HepG2 (cell line): ENCODE data around the gene WDR59. TPM values are rescaled to one million over a fixed set of nuclear protein-coding genes. Genes with fewer than 3 reads are reported as not detected.

Experiments used
- ATAC-seq: fragments of 200-7000 bp; cut with Tn5 transposase; 3 replicates; pipeline ENCODE4 v1.9.1; 2020; ENCODE audit warnings: mild to moderate bottlenecking, moderate library complexity
- BruUV-seq: library from RNA; stranded (reverse); fragments of 400-500 nt; replicated peaks from 2 replicates; lab custom pipeline; 2021; lab: Mats Ljungman, UMichigan
- CTCF ChIA-PET: fragments of 300-600 bp; formaldehyde crosslinking; extraction: SDS; loops from one replicate; lab custom pipeline; 2021; ENCODE audit warnings: low total read pairs, inconsistent platforms, low intra/inter-chr PET ratio; lab: Yijun Ruan, JAX
- POLR2A ChIA-PET: fragments of 350-600 bp; sonication (Branson Sonifier 250); formaldehyde crosslinking; loops from one replicate; lab custom pipeline; 2020; ENCODE audit warnings: antibody characterized with exemption, inconsistent platforms; lab: Yijun Ruan, JAX
- DNase-seq: peaks from one replicate; pipeline ENCODE4 v3.0.0-alpha.2; 2015; ENCODE audit warnings: low spot score
- FAIRE-seq: peaks from 3 replicates; lab custom pipeline; 2011; peaks lifted over from hg19 to GRCh38; lab: Jason Lieb, UNC
- H2AFZ ChIP-seq: one replicate; pipeline ENCODE4 v1.6.1; 2011; ENCODE audit warnings: low read length, inconsistent platforms
- H3K27ac ChIP-seq: fragments of 300-600 bp; 3 replicates; pipeline ENCODE4 v1.8.0; 2011; ENCODE audit warnings: mixed run types, mild to moderate bottlenecking, mixed read lengths, low read length, inconsistent platforms; ENCODE audit not compliant: insufficient read depth; ENCODE audit errors: extremely low read length
- H3K27me3 ChIP-seq, 2 experiments: fragments of 200-600 bp in 1 of 2; 2 replicates in 1 of 2; 3 replicates in 1 of 2; pipeline versions ENCODE4 v1.6.0 to v1.8.0; 2011; ENCODE audit warnings: low read length in 2 of 2, mild to moderate bottlenecking in 2 of 2, moderate library complexity in 2 of 2, inconsistent platforms in 1 of 2; ENCODE audit not compliant: insufficient read depth in 2 of 2, control insufficient read depth in 1 of 2
- H3K36me3 ChIP-seq, 2 experiments: fragments of 200-600 bp in 1 of 2; replicated peaks in 1 of 2; 2 replicates in 1 of 2; 3 replicates in 1 of 2; pipeline versions ENCODE4 v1.5.1 to v1.8.0; 2011; ENCODE audit warnings: low read length in 2 of 2, inconsistent platforms in 1 of 2; ENCODE audit not compliant: insufficient read depth in 2 of 2, control insufficient read depth in 1 of 2
- H3K4me1 ChIP-seq: 2 replicates; pipeline ENCODE4 v1.5.1; 2012; ENCODE audit warnings: low read length, inconsistent platforms; ENCODE audit not compliant: insufficient read depth
- H3K4me2 ChIP-seq: 2 replicates; pipeline ENCODE4 v1.6.0; 2011; ENCODE audit warnings: low read depth, low read length, inconsistent platforms
- H3K4me3 ChIP-seq, 3 experiments: fragments of 200-600 bp in 1 of 3; sonication (generic), shearing (Covaris generic) in 1 of 3; replicated peaks in 1 of 3; 2 replicates each; pipeline ENCODE4 v1.5.1; 2011 to 2016; ENCODE audit warnings: low read length in 3 of 3, inconsistent platforms in 2 of 3, low read depth in 2 of 3, mild to moderate bottlenecking in 2 of 3, control low read depth in 1 of 3, mixed read lengths in 1 of 3; ENCODE audit not compliant: insufficient read depth in 1 of 3
- H3K79me2 ChIP-seq: one replicate; pipeline ENCODE4 v1.6.1; 2011; ENCODE audit warnings: low read length, inconsistent platforms; ENCODE audit not compliant: insufficient read depth
- H3K9ac ChIP-seq: 2 replicates; pipeline ENCODE4 v1.6.0; 2011; ENCODE audit warnings: mild to moderate bottlenecking, low read depth, low read length, inconsistent platforms; ENCODE audit not compliant: insufficient read depth
- H3K9me3 ChIP-seq: 2 replicates; pipeline ENCODE4 v1.5.1; 2012; ENCODE audit warnings: mild to moderate bottlenecking, low read length
- H4K20me1 ChIP-seq: 2 replicates; pipeline ENCODE4 v1.6.0; 2011; ENCODE audit warnings: inconsistent platforms, mild to moderate bottlenecking, low read length, moderate library complexity; ENCODE audit not compliant: insufficient read depth
- ELK4 ChIP-seq: sonication (generic); formaldehyde crosslinking; IDR thresholded peaks from 2 replicates; pipeline ENCODE4 v1.9.0; 2021; ENCODE audit warnings: missing genetic modification reagents, borderline replicate concordance
- MAFK ChIP-seq, 2 experiments: IDR thresholded peaks in 1 of 2; conservative IDR thresholded peaks in 1 of 2; 2 replicates each; pipeline ENCODE4 v1.6.1; 2011; ENCODE audit warnings: improper control_type of control experiment in 2 of 2, low read length in 2 of 2
- MTF1 ChIP-seq: sonication (generic); formaldehyde crosslinking; IDR thresholded peaks from 2 replicates; pipeline ENCODE4 v1.5.0; 2020; ENCODE audit warnings: missing genetic modification reagents
- MXD4 ChIP-seq: IDR thresholded peaks from 2 replicates; pipeline ENCODE4 v1.6.1; 2016; ENCODE audit warnings: mild to moderate bottlenecking, missing biosample characterization, missing genetic modification reagents
- PCBP1 ChIP-seq: fragments of 200-400 bp; formaldehyde crosslinking; IDR thresholded peaks from 2 replicates; pipeline ENCODE4 v1.6.1; 2017; ENCODE audit warnings: mild to moderate bottlenecking, low read depth, low read length, borderline replicate concordance
- PHF5A ChIP-seq: IDR thresholded peaks from one replicate; pipeline ENCODE4 v1.6.1; 2018; ENCODE audit warnings: low read depth, missing genetic modification reagents; ENCODE audit not compliant: unreplicated experiment
- POGZ ChIP-seq: sonication (generic); formaldehyde crosslinking; IDR thresholded peaks from 2 replicates; pipeline ENCODE4 v1.4.0; 2020; ENCODE audit warnings: mild to moderate bottlenecking, missing genetic modification reagents
- SP5 ChIP-seq: IDR thresholded peaks from 2 replicates; pipeline ENCODE4 v1.6.1; 2016; ENCODE audit warnings: low read depth, borderline replicate concordance
- TBX3 ChIP-seq: fragments of 450-650 bp; IDR thresholded peaks from 2 replicates; pipeline ENCODE4 v1.6.1; 2017; ENCODE audit warnings: antibody characterized with exemption, mild to moderate bottlenecking, inconsistent platforms, borderline replicate concordance
- TFAP4 ChIP-seq: sonication (generic); IDR thresholded peaks from 2 replicates; pipeline ENCODE4 v1.6.1; 2016; ENCODE audit warnings: low read depth, borderline replicate concordance
- ZFP36L2 ChIP-seq: sonication (generic); formaldehyde crosslinking; IDR thresholded peaks from 2 replicates; pipeline ENCODE4 v1.4.0; 2020; ENCODE audit warnings: missing genetic modification reagents
- ZNF704 ChIP-seq: sonication (generic); formaldehyde crosslinking; IDR thresholded peaks from 2 replicates; pipeline ENCODE4 v1.8.1; 2023; ENCODE audit warnings: mild to moderate bottlenecking, inconsistent platforms, moderate library complexity, missing genetic modification reagents, borderline replicate concordance
- ZSCAN30 ChIP-seq: sonication (generic); formaldehyde crosslinking; IDR thresholded peaks from 2 replicates; pipeline ENCODE4 v1.5.0; 2020; ENCODE audit warnings: mild to moderate bottlenecking, missing genetic modification reagents
- WGBS: methylation state at CpG from one replicate; pipeline ENCODE4 v1.1.6; 2017; ENCODE audit warnings: low lambda C conversion rate; 5-methylcytosine and 5-hydroxymethylcytosine counted together
- in situ Hi-C: cut with HindIII; loops from 2 replicates; pipeline ENCODE4 v1.10.0; 2017; ENCODE audit warnings: low pct_unique_long_range_greater_than_20kb; ENCODE audit not compliant: extremely low pct_ligation_motif_present
- intact Hi-C: fragments of 100-400 bp; cut with micrococcal nuclease; formaldehyde crosslinking; loops from one replicate; pipeline ENCODE4 v1.10.0; 2022; ENCODE audit not compliant: unreplicated experiment
- polyA plus RNA-seq, 8 experiments: library from polyadenylated mRNA; depleted of rRNA in 3 of 8; stranded (reverse) in 7 of 8; unstranded in 1 of 8; fragments of >200 nt; fragmentation: Illumina TruSeq in 4 of 8; extraction: Trizol in 4 of 8; gene quantifications; 2 replicates each; pipeline versions ENCODE4 v1.2.1 to v1.2.3, GENCODE V29; 2011 to 2016; ENCODE audit warnings: low read depth in 4 of 8, missing spikeins in 1 of 8, mixed read lengths in 1 of 8; ENCODE audit not compliant: insufficient read depth in 1 of 8
- total RNA-seq, 5 experiments: library from RNA; depleted of rRNA; stranded (reverse); fragments of >200 nt; fragmentation: Illumina TruSeq; extraction: Trizol; gene quantifications; 2 replicates each; pipeline ENCODE4 v1.2.3, GENCODE V29; 2016; ENCODE audit warnings: low read depth in 1 of 5
- TF ChIP-seq, protein P1 (sequence below): sonication (generic); formaldehyde crosslinking; conservative IDR thresholded peaks from 2 replicates; pipeline ENCODE4 v1.5.0; 2020; ENCODE audit warnings: missing genetic modification reagents

The WDR59 gene
- total and polyA plus RNA-seq, 2 of the 13 experiments (the other 11 are each of a cell fraction or from before 2014, with no cell fraction given), result 65.2 to 306 TPM

DNA sequence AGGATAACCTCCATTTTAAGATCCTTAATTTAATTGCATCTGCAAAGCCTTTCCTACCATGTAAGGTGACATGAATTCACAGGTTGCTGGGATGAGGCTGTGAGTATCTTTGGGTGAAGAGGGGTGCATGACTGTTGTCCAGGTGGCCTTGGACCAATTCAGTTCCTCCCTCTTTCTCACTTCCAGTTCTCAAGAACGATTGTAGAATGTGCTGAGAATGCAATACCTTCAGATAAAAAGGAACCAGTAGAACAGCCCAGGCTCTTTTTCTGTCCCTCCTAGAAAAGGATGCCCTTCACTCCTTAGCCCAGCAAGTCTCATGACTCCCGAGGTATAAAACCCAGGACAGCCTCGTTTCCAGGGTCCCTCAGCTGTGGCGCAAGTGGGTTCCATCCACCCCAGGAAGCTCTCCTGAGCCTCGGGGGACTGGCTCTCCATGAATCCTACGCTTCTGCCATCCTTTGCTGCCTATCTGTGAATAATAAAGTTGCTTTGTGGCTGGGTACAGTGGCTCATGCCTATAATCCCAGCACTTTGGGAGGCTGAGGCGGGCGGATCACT lies 148.7 kb downstream of the WDR59 start:
- no peak for DNase-seq
- Histone ChIP-seq H2AFZ (no peak overlapping the region), H3K4me2 (no peak overlapping the region), H3K9ac (no peak overlapping the region), H3K9me3 (no peaks in the 10 kb centered on the region), H3K27me3 (peaks cover 4 to 5% of the 10 kb centered on the region in 2 experiments; a peak in 2 of 5 replicates), H3K4me3 (no peak overlapping the region), H3K27ac (no peak overlapping the region), H3K36me3 (no peaks in the 10 kb centered on the region), H4K20me1 (no peaks in the 10 kb centered on the region), H3K79me2 (no peaks in the 10 kb centered on the region), H3K4me1 (no peaks in the 10 kb centered on the region)
- in situ Hi-C loops, result no loop called here
- 31% methylated on average over 8 of the region's 8 CpGs for WGBS
- ChIA-PET POLR2A (no interaction called here), CTCF (no interaction called here)
- no TSS peak for BruUV-seq
- FAIRE-seq, result no peak
- no peak for ATAC-seq
- TF ChIP-seq TFAP4, result no peak
- TF ChIP-seq MXD4, result no peak
- TF ChIP-seq TBX3, result no peak
- TF ChIP-seq MAFK (conservative IDR thresholded peaks at IDR 0.05 in 1 of 2, IDR thresholded peaks at IDR 0.05 in 1 of 2; ENCODE audit: low read length in 2 of 2), result peak; percentile 30 to 56; a peak in 2 of 4 replicates
- intact Hi-C loops, result no loop called here

DNA sequence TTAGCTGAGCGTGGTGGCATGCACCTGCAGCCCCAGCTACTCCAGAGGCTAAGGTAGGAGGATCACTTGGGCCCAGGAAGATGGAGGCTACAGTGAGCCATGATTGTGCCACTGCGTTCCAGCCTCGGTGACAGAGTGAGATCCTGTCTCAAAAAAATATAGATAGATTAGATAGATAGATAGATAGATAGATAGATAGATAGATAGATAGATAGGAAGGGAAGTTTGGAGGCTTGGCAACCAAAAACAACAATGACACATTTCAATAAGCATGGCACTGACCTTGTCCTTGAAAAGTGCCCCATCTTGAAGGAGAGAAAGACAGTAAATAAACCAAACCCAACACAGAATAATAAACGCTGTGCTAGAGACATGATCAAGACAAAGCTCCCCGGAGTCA lies 152.7 kb downstream of the WDR59 start:
- WGBS, result 37% methylated on average over 5 of the region's 5 CpGs
- 0 out of 2 replicates have a peak, but pooled peaks cover 8% of the 10 kb centered on the region for H3K4me1 ChIP-seq
- no peak for DNase-seq
- no peak for ATAC-seq
- no peak overlapping the region for H3K4me2 ChIP-seq
- H3K9me3 ChIP-seq, result no peaks in the 10 kb centered on the region
- H4K20me1 ChIP-seq, result no peaks in the 10 kb centered on the region
- H3K36me3 ChIP-seq, result no peaks in the 10 kb centered on the region
- peaks cover 2 to 4% of the 10 kb centered on the region in 2 experiments; a peak in 1 of 5 replicates for H3K27me3 ChIP-seq
- H3K79me2 ChIP-seq, result no peaks in the 10 kb centered on the region
- ChIA-PET POLR2A (no interaction called here), CTCF (no interaction called here)
- intact Hi-C loops, result no loop called here
- H3K4me3 ChIP-seq, result no peak overlapping the region
- H2AFZ ChIP-seq, result no peak overlapping the region
- FAIRE-seq, result no peak
- in situ Hi-C loops, result no loop called here
- no peak overlapping the region for H3K27ac ChIP-seq
- no TSS peak for BruUV-seq
- H3K9ac ChIP-seq, result no peak overlapping the region
- TF ChIP-seq PCBP1 (no peak), ZNF704 (CRISPR knock-in tag) (no peak), SP5 (CRISPR knock-in tag) (no peak), MTF1 (CRISPR knock-in tag) (no peak), ELK4 (CRISPR knock-in tag) (no peak), ZFP36L2 (CRISPR knock-in tag) (no peak), PHF5A (no peak), ZSCAN30 (CRISPR knock-in tag) (no peak), POGZ (CRISPR knock-in tag) (no peak)
- TF ChIP-seq, protein P1, sequence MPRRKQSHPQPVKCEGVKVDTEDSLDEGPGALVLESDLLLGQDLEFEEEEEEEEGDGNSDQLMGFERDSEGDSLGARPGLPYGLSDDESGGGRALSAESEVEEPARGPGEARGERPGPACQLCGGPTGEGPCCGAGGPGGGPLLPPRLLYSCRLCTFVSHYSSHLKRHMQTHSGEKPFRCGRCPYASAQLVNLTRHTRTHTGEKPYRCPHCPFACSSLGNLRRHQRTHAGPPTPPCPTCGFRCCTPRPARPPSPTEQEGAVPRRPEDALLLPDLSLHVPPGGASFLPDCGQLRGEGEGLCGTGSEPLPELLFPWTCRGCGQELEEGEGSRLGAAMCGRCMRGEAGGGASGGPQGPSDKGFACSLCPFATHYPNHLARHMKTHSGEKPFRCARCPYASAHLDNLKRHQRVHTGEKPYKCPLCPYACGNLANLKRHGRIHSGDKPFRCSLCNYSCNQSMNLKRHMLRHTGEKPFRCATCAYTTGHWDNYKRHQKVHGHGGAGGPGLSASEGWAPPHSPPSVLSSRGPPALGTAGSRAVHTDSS (CRISPR knock-in tag), result no peak
